ENCODE measurements around the gene WASHC2A. TPM values are rescaled to one million over a fixed set of nuclear protein-coding genes. Genes with fewer than 3 reads are reported as not detected.
"Not testable (repeated sequence)": the region's sequence is repeated elsewhere in the genome, so short reads cannot be mapped to it uniquely, and the experiment has no call there.

WASHC2A gene
- total RNA-seq, 2 experiments from 2014 or later = 44.8 to 50.9 TPM

DNA sequence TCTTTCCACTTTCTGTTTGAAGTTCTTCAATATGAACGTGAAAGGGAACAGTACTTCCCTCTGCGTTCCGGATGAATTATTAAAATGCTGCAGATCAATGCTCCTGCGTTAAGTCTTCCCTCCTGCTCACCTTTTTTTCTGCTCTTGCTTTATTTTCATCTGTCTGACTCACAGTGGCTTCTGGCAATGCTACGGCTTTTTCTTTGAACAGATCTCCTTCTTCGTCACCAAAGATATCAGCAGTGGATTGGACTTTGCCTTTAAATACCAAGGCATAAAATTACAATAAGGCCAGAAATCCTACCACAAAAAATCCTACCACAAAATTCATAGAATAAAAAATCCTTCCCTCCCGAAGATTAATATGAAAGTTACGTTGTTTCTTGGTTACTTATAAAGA lies 11.1 kb upstream of the WASHC2A start:
- H3K27me3 ChIP-seq (ENCODE audit: control insufficient read depth in 1 of 2, insufficient read depth in 2 of 2, low read length in 2 of 2); H3K27ac Mint-ChIP-seq; H3K4me3 ChIP-seq (ENCODE audit: low read length); intact Hi-C loops (cut with DNase I, micrococcal nuclease); POLR2A ChIA-PET; ATAC-seq (ENCODE audit: poor library complexity); H3K9me3 ChIP-seq (ENCODE audit: control insufficient read depth in 1 of 2, insufficient read depth in 1 of 2, low read length in 2 of 2); CTCF ChIA-PET; H3K4me1 ChIP-seq (ENCODE audit: insufficient read depth, low read length); H3K36me3 Mint-ChIP-seq (ENCODE audit: low read depth); H3K27ac ChIP-seq (ENCODE audit: low read depth in 1 of 2, low read length in 2 of 2); H3K36me3 ChIP-seq (ENCODE audit: insufficient read depth, low read length); H3K4me1 Mint-ChIP-seq (ENCODE audit: low read depth); H3K27me3 Mint-ChIP-seq; H3K9me3 Mint-ChIP-seq; DNase-seq; H3K4me3 Mint-ChIP-seq: not testable (repeated sequence)

GRCh38 chr10:50058727-50059126 lies 9.0 kb upstream of the WASHC2A start:
- POLR2A ChIA-PET; intact Hi-C loops (cut with DNase I, micrococcal nuclease); H3K4me3 Mint-ChIP-seq; H3K4me3 ChIP-seq (ENCODE audit: low read length); H3K27me3 ChIP-seq (ENCODE audit: control insufficient read depth in 1 of 2, insufficient read depth in 2 of 2, low read length in 2 of 2); H3K36me3 Mint-ChIP-seq (ENCODE audit: low read depth); DNase-seq; ATAC-seq (ENCODE audit: poor library complexity); H3K4me1 Mint-ChIP-seq (ENCODE audit: low read depth); CTCF ChIA-PET; H3K9me3 Mint-ChIP-seq; H3K9me3 ChIP-seq (ENCODE audit: control insufficient read depth in 1 of 2, insufficient read depth in 1 of 2, low read length in 2 of 2); H3K4me1 ChIP-seq (ENCODE audit: insufficient read depth, low read length); H3K27ac Mint-ChIP-seq; H3K27me3 Mint-ChIP-seq; H3K27ac ChIP-seq (ENCODE audit: low read depth in 1 of 2, low read length in 2 of 2); H3K36me3 ChIP-seq (ENCODE audit: insufficient read depth, low read length): not testable (repeated sequence)

GRCh38 chr10:50059946-50060345 lies 7.8 kb upstream of the WASHC2A start:
- ATAC-seq (ENCODE audit: poor library complexity); CTCF ChIA-PET; H3K4me3 Mint-ChIP-seq; DNase-seq; H3K27ac Mint-ChIP-seq; POLR2A ChIA-PET; H3K9me3 ChIP-seq (ENCODE audit: control insufficient read depth in 1 of 2, insufficient read depth in 1 of 2, low read length in 2 of 2); H3K4me1 Mint-ChIP-seq (ENCODE audit: low read depth); H3K36me3 Mint-ChIP-seq (ENCODE audit: low read depth); H3K9me3 Mint-ChIP-seq; H3K4me1 ChIP-seq (ENCODE audit: insufficient read depth, low read length); H3K36me3 ChIP-seq (ENCODE audit: insufficient read depth, low read length); H3K27me3 Mint-ChIP-seq; H3K4me3 ChIP-seq (ENCODE audit: low read length); H3K27me3 ChIP-seq (ENCODE audit: control insufficient read depth in 1 of 2, insufficient read depth in 2 of 2, low read length in 2 of 2); H3K27ac ChIP-seq (ENCODE audit: low read depth in 1 of 2, low read length in 2 of 2): not testable (repeated sequence)
- intact Hi-C loops (cut with DNase I, micrococcal nuclease) = loop anchor here in 1 of 2 experiments (10.0 kb wide), 2 partner anchors 115 to 565 kb away; partner anchors contain the start of genes PARG, SGMS1 and TIMM23B

GRCh38 chr10:50061548-50061947 lies 6.2 kb upstream of the WASHC2A start:
- H3K27ac ChIP-seq (ENCODE audit: low read depth in 1 of 2, low read length in 2 of 2); H3K9me3 Mint-ChIP-seq; H3K27ac Mint-ChIP-seq; H3K27me3 ChIP-seq (ENCODE audit: control insufficient read depth in 1 of 2, insufficient read depth in 2 of 2, low read length in 2 of 2); ATAC-seq (ENCODE audit: poor library complexity); H3K4me3 Mint-ChIP-seq; H3K36me3 ChIP-seq (ENCODE audit: insufficient read depth, low read length); H3K36me3 Mint-ChIP-seq (ENCODE audit: low read depth); POLR2A ChIA-PET; H3K4me3 ChIP-seq (ENCODE audit: low read length); H3K9me3 ChIP-seq (ENCODE audit: control insufficient read depth in 1 of 2, insufficient read depth in 1 of 2, low read length in 2 of 2); DNase-seq; H3K27me3 Mint-ChIP-seq; H3K4me1 Mint-ChIP-seq (ENCODE audit: low read depth); H3K4me1 ChIP-seq (ENCODE audit: insufficient read depth, low read length); CTCF ChIA-PET: not testable (repeated sequence)
- intact Hi-C loops (cut with DNase I, micrococcal nuclease) = loop anchor here in 1 of 2 experiments (10.0 kb wide), 2 partner anchors 117 to 563 kb away; partner anchors contain the start of genes PARG, SGMS1 and TIMM23B

DNA sequence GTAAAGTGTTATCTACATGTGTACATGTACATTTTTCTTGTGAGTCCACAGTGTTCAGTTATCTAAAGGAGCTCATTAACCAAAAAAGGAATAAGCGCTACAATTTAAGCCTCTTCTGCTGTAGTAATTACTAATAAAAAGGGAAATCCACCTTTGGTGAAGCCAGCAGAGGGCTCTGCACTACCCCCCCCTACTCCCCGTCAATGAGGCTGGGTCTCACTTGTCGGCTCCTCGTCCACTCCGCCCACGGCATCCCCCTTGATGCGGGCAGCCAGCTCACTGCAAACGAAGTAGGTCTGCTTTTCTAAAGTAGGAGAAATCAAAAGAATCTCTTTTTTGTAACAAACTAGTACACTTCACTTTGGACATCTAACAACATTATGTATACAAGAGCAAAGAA lies 4.7 kb upstream of the WASHC2A start:
- no peak overlapping the region for H3K27ac ChIP-seq (ENCODE audit: low read depth in 1 of 2, low read length in 2 of 2)
- no peaks in the 10 kb centered on the region for H3K36me3 ChIP-seq (ENCODE audit: insufficient read depth, low read length)
- no peaks in the 10 kb centered on the region for H3K27me3 Mint-ChIP-seq
- POLR2A ChIA-PET = no interaction called here
- no peak for DNase-seq
- no peaks in the 10 kb centered on the region for H3K27me3 ChIP-seq (ENCODE audit: control insufficient read depth in 1 of 2, insufficient read depth in 2 of 2, low read length in 2 of 2)
- H3K36me3 Mint-ChIP-seq (ENCODE audit: low read depth) = no peaks in the 10 kb centered on the region
- CTCF ChIA-PET = no interaction called here
- no peak for TF ChIP-seq CTCF (IDR thresholded peaks at IDR 0.05)
- intact Hi-C loops (cut with DNase I, micrococcal nuclease) = loop anchor here in 1 of 2 experiments (10.0 kb wide), 2 partner anchors 118 to 562 kb away; partner anchors contain the start of genes PARG, SGMS1 and TIMM23B
- H3K27ac Mint-ChIP-seq = no peak overlapping the region
- no peak overlapping the region for H3K4me3 ChIP-seq (ENCODE audit: low read length)
- peaks cover 5% of the 10 kb centered on the region for H3K4me1 Mint-ChIP-seq (ENCODE audit: low read depth)
- H3K9me3 Mint-ChIP-seq = no peaks in the 10 kb centered on the region
- peaks cover 3% of the 10 kb centered on the region for H3K4me1 ChIP-seq (ENCODE audit: insufficient read depth, low read length)
- peak overlapping the region; percentile 54 for H3K4me3 Mint-ChIP-seq
- ATAC-seq (ENCODE audit: poor library complexity) = no peak
- no peaks in the 10 kb centered on the region for H3K9me3 ChIP-seq (ENCODE audit: control insufficient read depth in 1 of 2, insufficient read depth in 1 of 2, low read length in 2 of 2)

GRCh38 chr10:50068352-50068659 lies 552 bp downstream of the WASHC2A start:
- H3K4me1 ChIP-seq (ENCODE audit: insufficient read depth, low read length); H3K9me3 ChIP-seq (ENCODE audit: control insufficient read depth in 1 of 2, insufficient read depth in 1 of 2, low read length in 2 of 2); H3K4me1 Mint-ChIP-seq (ENCODE audit: low read depth); DNase-seq; H3K27me3 Mint-ChIP-seq; H3K36me3 ChIP-seq (ENCODE audit: insufficient read depth, low read length); CTCF ChIA-PET; H3K36me3 Mint-ChIP-seq (ENCODE audit: low read depth); H3K9me3 Mint-ChIP-seq; ATAC-seq (ENCODE audit: poor library complexity); H3K27me3 ChIP-seq (ENCODE audit: control insufficient read depth in 1 of 2, insufficient read depth in 2 of 2, low read length in 2 of 2); H3K27ac ChIP-seq (ENCODE audit: low read depth in 1 of 2, low read length in 2 of 2); H3K27ac Mint-ChIP-seq: not testable (repeated sequence)
- intact Hi-C loops (cut with DNase I, micrococcal nuclease) = loop anchor here in 1 of 2 experiments (10.0 kb wide), 2 partner anchors 124 to 556 kb away; partner anchors contain the start of genes PARG, SGMS1 and TIMM23B
- H3K4me3 ChIP-seq (ENCODE audit: low read length) = peak overlapping the region; percentile 54
- H3K4me3 Mint-ChIP-seq = peak overlapping the region; percentile 69
- POLR2A ChIA-PET = interaction anchor here (1.0 to 1.3 kb wide), 2 partner anchors 529 to 556 kb away, joined by 3 to 6 read pairs; partner anchors contain the start of genes ERCC6 and SGMS1

- H3K4me1 Mint-ChIP-seq (ENCODE audit: low read depth); H3K36me3 Mint-ChIP-seq (ENCODE audit: low read depth); H3K27me3 Mint-ChIP-seq; H3K4me3 Mint-ChIP-seq; H3K27ac ChIP-seq (ENCODE audit: low read depth in 1 of 2, low read length in 2 of 2); ATAC-seq (ENCODE audit: poor library complexity); CTCF ChIA-PET; DNase-seq; H3K27me3 ChIP-seq (ENCODE audit: control insufficient read depth in 1 of 2, insufficient read depth in 2 of 2, low read length in 2 of 2); H3K9me3 Mint-ChIP-seq; POLR2A ChIA-PET; H3K36me3 ChIP-seq (ENCODE audit: insufficient read depth, low read length); H3K4me1 ChIP-seq (ENCODE audit: insufficient read depth, low read length); H3K27ac Mint-ChIP-seq; H3K9me3 ChIP-seq (ENCODE audit: control insufficient read depth in 1 of 2, insufficient read depth in 1 of 2, low read length in 2 of 2); intact Hi-C loops (cut with DNase I, micrococcal nuclease); H3K4me3 ChIP-seq (ENCODE audit: low read length): not testable (repeated sequence)
These were observed 7.4 kb downstream of the WASHC2A start for GRCh38 chr10:50075139-50075538.

Data from CD4-positive, alpha-beta T cell (primary cell).